NCI-H1930 (cell line): ENCODE measurements around the gene NEUROD1.
"Not testable (repeated sequence)": the region's sequence is repeated elsewhere in the genome, so short reads cannot be mapped to it uniquely, and the experiment has no call there.

Experiments
- DNase-seq, 2 experiments: peaks; one replicate each; lab custom pipeline; 2025; lab: John Stamatoyannopoulos, UW

Gene NEUROD1

GRCh38 chr2:181680055-181680936, at the start of gene NEUROD1:
Gene NEUROD1, minus strand, starts transcription at chr2:181680517. Its CDS starts 1,657 bp downstream, at chr2:181678860.
- DNase-seq, result no peak

GRCh38 chr2:181725476-181725875, 45.2 kb upstream of the NEUROD1 start:
- no peak for DNase-seq

- DNase-seq, result no peak
Measured at GRCh38 chr2:181724662-181725061, 44.3 kb upstream of the NEUROD1 start.

GRCh38 chr2:181723731-181724130, 43.4 kb upstream of the NEUROD1 start:
- no peak for DNase-seq

GRCh38 chr2:181715033-181715630, 34.8 kb upstream of the NEUROD1 start:
- peak; percentile 31 to 74 for DNase-seq

- not testable (repeated sequence) for DNase-seq
Measured at GRCh38 chr2:181711051-181711450, 30.7 kb upstream of the NEUROD1 start.

GRCh38 chr2:181702519-181702918, 22.2 kb upstream of the NEUROD1 start:
- not testable (repeated sequence) for DNase-seq

GRCh38 chr2:181698223-181698622, 17.9 kb upstream of the NEUROD1 start:
- no peak for DNase-seq

GRCh38 chr2:181697571-181697970, 17.3 kb upstream of the NEUROD1 start:
- no peak for DNase-seq

- no peak for DNase-seq
Measured at GRCh38 chr2:181697126-181697525, 16.8 kb upstream of the NEUROD1 start.

- DNase-seq, result no peak
Measured at GRCh38 chr2:181694271-181694670, 14.0 kb upstream of the NEUROD1 start.

GRCh38 chr2:181690860-181691259, 10.5 kb upstream of the NEUROD1 start:
- DNase-seq, result no peak

GRCh38 chr2:181686576-181687185, 6.4 kb upstream of the NEUROD1 start:
- peak in 1 of 2 experiments; percentile 12 for DNase-seq

- DNase-seq, result no peak
Measured at GRCh38 chr2:181685150-181685688, 4.9 kb upstream of the NEUROD1 start.

- no peak for DNase-seq
Measured at GRCh38 chr2:181684454-181685149, 4.3 kb upstream of the NEUROD1 start.

GRCh38 chr2:181683518-181684453, 3.5 kb upstream of the NEUROD1 start:
- DNase-seq, result no peak

- no peak for DNase-seq
Measured at GRCh38 chr2:181682795-181683517, 2.6 kb upstream of the NEUROD1 start.

- no peak for DNase-seq
Measured at GRCh38 chr2:181682026-181682789, 1.9 kb upstream of the NEUROD1 start.
